GM19452 (cell line): Measurements from ENCODE around the gene CBLN2.

ENCODE experiments used
- ATAC-seq: cut with Tn5 transposase; IDR thresholded peaks from one replicate; pipeline ENCODE4 v1.9.1; 2021; ENCODE audit not compliant: unreplicated experiment

Gene CBLN2

GRCh38 chr18:72544092-72544886 lies at the start of gene CBLN2:
CBLN2 (minus strand) TSS chr18:72544342; CDS start chr18:72542160, 2,182 bp downstream.
- peak; percentile 90 for ATAC-seq

- no peak for ATAC-seq
Measured at GRCh38 chr18:72588360-72588759, 44.2 kb upstream of the CBLN2 start.

DNA sequence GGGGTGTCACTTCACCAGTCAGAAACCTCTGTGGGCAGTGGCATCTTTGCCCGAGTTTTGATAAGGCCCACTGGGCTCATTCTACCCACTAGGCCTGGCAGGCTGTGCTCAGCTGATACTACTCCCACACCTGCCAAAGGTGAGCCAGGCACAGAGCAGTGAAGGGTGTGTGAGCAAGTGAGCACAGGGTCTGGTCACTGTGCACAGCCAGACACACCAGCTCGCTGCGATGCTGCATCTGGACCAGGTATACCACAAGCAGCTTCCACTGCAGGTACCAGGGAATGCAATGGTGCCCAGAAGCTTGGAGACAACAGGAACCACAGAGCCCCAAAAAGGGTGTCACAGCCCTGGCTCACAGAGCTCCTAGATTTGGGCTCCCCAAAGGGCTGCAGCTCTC lies 40.6 kb upstream of the CBLN2 start:
- ATAC-seq = no peak

DNA sequence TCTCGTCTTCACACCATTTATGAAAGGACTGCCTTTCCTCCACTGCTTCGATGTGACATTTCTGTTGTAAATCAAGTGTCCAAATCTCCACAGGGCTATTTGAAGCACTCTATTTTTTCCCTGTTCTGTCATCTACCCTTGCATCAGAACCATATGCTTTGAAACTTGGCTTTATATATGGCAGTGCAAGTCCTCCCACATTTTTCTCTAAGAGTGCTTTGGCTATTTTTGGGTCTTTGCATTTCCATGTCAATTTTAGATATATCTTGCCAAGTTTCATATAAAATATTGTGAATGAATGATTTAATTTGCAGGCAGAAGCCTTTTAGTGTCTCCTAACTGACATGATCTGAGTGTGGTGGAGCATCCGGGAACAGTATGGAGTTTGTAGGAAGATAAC lies 37.8 kb upstream of the CBLN2 start:
- no peak for ATAC-seq

DNA sequence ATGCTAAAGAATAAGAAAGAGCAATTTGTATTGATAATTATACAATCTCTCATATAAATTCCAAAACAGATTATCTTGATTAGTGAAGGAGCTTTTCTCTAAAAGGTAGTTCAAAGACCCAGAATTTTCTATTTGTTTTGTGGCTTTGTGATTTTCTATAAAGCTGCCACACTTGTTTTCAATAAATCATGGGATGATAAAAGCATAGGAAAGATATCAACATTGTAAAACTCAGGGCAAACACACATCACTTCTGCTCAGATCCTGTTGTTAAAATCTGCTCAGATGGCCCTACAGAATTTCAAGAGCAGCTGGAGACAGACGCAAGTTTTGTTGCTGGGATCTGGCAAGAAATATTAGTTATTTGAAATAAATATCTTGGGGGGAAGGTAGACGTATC lies 28.8 kb upstream of the CBLN2 start:
- no peak for ATAC-seq

GRCh38 chr18:72566290-72566689 lies 22.1 kb upstream of the CBLN2 start:
- no peak for ATAC-seq

- ATAC-seq = no peak
Measured at GRCh38 chr18:72555968-72556367, 11.8 kb upstream of the CBLN2 start.

DNA sequence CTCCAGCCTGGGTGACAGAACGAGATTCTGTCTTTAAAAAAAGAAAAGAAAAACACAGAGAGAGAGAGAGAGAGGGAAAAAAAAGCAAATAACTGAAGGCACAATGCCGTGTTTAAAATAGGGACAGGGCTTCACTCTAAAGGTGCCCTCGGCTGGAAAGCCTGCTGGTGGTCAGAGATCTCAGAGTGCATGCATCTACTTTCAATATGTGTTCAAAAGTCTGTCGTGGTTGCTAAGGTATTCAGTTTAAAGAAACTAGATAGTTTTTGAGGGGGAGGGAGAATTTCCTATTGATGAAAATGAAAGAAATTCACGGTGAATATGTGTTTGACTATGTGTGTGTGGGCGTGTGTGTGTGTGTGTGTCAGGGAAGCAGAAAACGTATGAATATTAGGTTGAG lies 11.0 kb upstream of the CBLN2 start:
- no peak for ATAC-seq

GRCh38 chr18:72543357-72544055 lies 636 bp downstream of the CBLN2 start:
- no peak for ATAC-seq

DNA sequence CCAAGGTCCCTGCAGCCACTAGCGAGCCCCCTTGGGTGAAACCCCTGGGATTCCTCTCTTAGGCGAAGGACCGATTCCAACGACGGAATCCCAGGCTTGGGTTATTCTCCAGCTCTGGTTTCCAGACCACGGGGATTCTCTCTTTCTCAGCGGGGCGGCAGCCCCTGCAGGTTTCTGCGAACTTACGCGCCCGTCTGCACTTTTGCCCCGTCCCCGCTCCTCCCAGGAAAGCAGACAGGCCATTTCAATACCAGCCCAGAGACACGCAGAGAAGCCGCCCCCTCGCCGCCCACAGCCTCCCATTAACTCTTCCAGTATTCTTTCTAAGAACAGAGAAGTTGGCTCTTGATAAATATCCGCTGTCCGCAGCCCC lies 1.2 kb downstream of the CBLN2 start:
- no peak for ATAC-seq

GRCh38 chr18:72542342-72542741 lies 1.8 kb downstream of the CBLN2 start:
- no peak for ATAC-seq

GRCh38 chr18:72541871-72542332 lies 2.2 kb downstream of the CBLN2 start:
- no peak for ATAC-seq

- ATAC-seq = no peak
Measured at GRCh38 chr18:72539901-72540300, 4.2 kb downstream of the CBLN2 start.

DNA sequence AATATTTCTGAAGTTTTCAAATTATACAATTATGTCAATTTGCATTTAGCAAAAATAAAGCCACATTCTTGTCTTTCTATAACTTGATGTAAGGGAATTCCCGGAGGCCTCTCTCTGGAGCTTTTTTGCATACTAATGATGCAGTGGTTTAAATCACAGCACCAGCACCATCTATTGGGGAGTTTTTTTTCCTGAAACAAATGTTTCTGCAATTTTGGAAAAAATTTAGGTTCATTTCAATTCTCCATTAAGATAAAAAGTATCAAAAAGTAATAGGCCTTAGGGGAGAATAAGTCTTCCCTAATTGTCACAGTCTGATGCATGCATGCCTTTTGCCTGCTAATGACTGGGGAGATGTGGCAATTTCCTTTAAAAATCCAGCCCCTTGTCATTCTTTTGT lies 13.5 kb downstream of the CBLN2 start:
- no peak for ATAC-seq

DNA sequence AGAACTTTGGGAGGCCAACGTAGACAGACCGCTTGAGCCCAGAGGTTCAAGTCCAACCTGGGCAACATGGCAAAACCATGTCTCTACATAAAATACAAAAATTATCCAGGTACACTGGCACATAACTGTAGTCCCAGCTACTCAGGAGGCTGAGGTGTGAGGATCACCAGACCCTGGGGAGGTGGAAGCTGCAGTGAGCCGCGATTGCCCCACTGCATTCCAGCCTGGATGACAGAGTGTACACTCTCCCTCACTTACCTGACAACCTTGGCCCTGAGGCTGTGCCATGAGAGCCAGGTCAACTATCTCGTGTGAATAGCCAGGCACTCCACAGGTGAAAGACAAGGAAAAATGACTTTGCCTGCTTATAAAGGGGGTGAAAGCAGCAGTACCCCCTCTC lies 39.3 kb downstream of the CBLN2 start:
- ATAC-seq = no peak

DNA sequence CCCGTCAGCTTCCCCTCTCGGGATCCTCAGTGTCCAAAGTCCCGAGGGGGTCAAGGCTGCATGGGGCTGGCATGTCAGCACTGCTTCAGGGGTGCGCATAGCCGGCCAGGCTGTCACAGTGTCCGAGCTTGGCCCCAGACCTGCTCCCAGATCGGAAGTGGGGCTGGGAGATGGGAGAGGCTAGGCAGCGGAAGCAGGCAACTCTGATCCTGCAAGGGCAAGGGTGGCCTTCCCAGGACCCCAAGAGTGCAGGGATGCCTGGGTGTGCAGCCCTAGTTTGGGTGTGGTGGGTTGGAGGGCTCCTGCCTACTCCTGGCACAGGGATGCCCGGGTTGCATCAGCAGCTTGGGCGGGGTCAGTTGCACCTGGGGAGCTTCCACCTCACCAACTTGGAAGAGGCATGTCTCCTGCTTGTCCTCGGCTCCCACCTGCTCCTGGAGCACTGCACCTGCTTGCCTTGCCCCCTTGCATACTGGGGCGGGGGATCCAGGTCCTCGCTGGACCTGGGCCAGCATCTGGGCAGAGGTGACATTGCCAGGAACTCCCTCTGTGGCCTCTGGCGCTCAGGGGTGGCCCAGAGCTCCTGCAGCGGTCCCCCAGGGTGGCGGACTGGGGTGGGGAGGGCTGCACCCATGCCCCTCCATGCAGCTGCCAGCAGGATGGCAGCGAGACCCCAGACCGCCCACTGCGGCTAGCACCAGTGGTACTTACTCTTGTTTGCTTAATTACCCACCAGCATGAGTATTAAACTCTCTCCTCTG lies 41.3 kb downstream of the CBLN2 start:
- ATAC-seq = no peak

- ATAC-seq = no peak
Measured at GRCh38 chr18:72492497-72492896, 51.6 kb downstream of the CBLN2 start.
